ENCODE results near the gene GHSR. TPM values are rescaled to one million over a fixed set of nuclear protein-coding genes. Genes with fewer than 3 reads are reported as not detected.
A peak's percentile ranks its signal among the peaks of the same experiment; 100 is the strongest.

GHSR gene
- total RNA-seq, 1 experiment from 2014 or later: not detected

DNA sequence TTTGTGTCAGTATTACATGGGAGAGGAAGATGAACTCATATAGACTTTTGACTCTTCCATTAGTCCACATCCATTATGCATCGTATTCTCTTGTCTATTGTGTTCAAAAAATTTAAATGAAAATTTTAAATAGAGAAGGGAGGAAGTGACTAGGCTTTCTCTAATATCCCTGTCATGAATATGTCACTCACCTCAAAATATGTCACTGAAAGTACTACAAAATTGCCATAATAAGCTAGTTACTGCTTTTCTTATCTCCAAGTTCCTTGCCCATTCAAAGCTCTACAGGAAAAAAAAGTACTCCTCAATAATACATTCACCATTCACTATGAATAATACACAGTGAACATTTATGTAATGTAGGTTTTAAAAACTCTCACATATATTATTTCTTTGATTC, 22.3 kb upstream of the GHSR start:
- DNase-seq (ENCODE audit: low spot score): peak; percentile 20
- POLR2A ChIA-PET (ENCODE audit: low non-redundant PET): no interaction called here
- intact Hi-C loops (cut with micrococcal nuclease; ENCODE audit: unreplicated experiment): loop anchor here (10.0 kb wide), 1 partner anchor 1506 kb away; no protein-coding TSS in a partner anchor
- Histone ChIP-seq H3K36me3 (ENCODE audit: insufficient read depth, low read length, poor library complexity, severe bottlenecking) (no peaks in the 10 kb centered on the region), H3K27me3 (replicated peaks; ENCODE audit: insufficient read depth, low read depth, low read length, poor library complexity) (no peaks in the 10 kb centered on the region), H3K4me1 (ENCODE audit: insufficient read depth, low read length, poor library complexity, severe bottlenecking) (no peaks in the 10 kb centered on the region), H3K27ac (ENCODE audit: low read depth, low read length, poor library complexity, severe bottlenecking) (no peak overlapping the region), H3K4me3 (ENCODE audit: low read depth, low read length, poor library complexity, severe bottlenecking) (no peak overlapping the region), H3K9me3 (ENCODE audit: low read depth, low read length, poor library complexity, severe bottlenecking) (peaks cover 7% of the 10 kb centered on the region)
- TF ChIP-seq, protein P1, sequence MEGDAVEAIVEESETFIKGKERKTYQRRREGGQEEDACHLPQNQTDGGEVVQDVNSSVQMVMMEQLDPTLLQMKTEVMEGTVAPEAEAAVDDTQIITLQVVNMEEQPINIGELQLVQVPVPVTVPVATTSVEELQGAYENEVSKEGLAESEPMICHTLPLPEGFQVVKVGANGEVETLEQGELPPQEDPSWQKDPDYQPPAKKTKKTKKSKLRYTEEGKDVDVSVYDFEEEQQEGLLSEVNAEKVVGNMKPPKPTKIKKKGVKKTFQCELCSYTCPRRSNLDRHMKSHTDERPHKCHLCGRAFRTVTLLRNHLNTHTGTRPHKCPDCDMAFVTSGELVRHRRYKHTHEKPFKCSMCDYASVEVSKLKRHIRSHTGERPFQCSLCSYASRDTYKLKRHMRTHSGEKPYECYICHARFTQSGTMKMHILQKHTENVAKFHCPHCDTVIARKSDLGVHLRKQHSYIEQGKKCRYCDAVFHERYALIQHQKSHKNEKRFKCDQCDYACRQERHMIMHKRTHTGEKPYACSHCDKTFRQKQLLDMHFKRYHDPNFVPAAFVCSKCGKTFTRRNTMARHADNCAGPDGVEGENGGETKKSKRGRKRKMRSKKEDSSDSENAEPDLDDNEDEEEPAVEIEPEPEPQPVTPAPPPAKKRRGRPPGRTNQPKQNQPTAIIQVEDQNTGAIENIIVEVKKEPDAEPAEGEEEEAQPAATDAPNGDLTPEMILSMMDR (conservative IDR thresholded peaks at IDR 0.05; ENCODE audit: low read depth, low read length): no peak
- no peak for TF ChIP-seq EZH2 (IDR thresholded peaks at IDR 0.05; ENCODE audit: borderline replicate concordance, low read depth, low read length, poor library complexity, severe bottlenecking)
- CTCF ChIA-PET: no interaction called here
- BruUV-seq (replicated peaks): no TSS peak

DNA sequence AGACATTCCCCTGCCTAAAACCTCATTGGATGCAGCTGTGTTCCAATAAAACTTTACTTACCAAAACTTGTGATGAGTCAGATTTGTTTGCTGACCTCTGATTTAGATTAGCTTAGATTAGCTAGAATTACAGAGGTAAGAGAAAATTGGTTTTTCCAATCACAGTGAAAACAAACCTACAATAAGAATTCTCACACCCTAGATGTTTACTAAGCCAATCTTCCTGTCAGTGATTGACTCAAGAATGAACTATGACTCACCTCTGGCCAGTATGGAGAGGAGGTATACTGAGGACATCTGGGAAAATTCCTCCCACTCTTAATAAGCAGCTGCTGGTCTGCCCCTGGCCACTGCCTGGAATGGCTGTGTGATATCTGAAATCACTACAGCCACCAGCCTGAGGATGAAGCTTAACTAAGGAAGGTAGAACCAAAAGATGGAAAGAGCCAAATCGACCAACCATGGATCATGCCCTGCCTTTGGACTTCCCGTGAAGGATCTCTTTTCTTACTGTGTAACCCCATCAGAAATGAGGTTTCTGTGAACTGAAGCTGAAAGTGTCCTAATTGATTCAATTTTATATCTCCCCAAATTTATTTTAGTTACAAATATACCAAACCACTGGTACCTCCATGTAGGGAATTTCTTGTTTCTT, 19.0 kb upstream of the GHSR start:
- CTCF ChIA-PET: interaction anchor here (0.6 kb wide), 1 partner anchor 9 kb away, joined by 3 read pairs; no protein-coding TSS in a partner anchor
- Histone ChIP-seq H3K36me3 (ENCODE audit: insufficient read depth, low read length, poor library complexity, severe bottlenecking) (no peaks in the 10 kb centered on the region), H3K9me3 (ENCODE audit: low read depth, low read length, poor library complexity, severe bottlenecking) (peaks cover 7% of the 10 kb centered on the region), H3K4me1 (ENCODE audit: insufficient read depth, low read length, poor library complexity, severe bottlenecking) (no peaks in the 10 kb centered on the region), H3K27me3 (replicated peaks; ENCODE audit: insufficient read depth, low read depth, low read length, poor library complexity) (no peaks in the 10 kb centered on the region), H3K27ac (ENCODE audit: low read depth, low read length, poor library complexity, severe bottlenecking) (no peak overlapping the region), H3K4me3 (ENCODE audit: low read depth, low read length, poor library complexity, severe bottlenecking) (no peak overlapping the region)
- POLR2A ChIA-PET (ENCODE audit: low non-redundant PET): no interaction called here
- intact Hi-C loops (cut with micrococcal nuclease; ENCODE audit: unreplicated experiment): no loop called here
- no peak for DNase-seq (ENCODE audit: low spot score)
- TF ChIP-seq, protein P1 (conservative IDR thresholded peaks at IDR 0.05; ENCODE audit: low read depth, low read length): no peak
- TF ChIP-seq EZH2 (IDR thresholded peaks at IDR 0.05; ENCODE audit: borderline replicate concordance, low read depth, low read length, poor library complexity, severe bottlenecking): no peak
- BruUV-seq (replicated peaks): no TSS peak

DNA sequence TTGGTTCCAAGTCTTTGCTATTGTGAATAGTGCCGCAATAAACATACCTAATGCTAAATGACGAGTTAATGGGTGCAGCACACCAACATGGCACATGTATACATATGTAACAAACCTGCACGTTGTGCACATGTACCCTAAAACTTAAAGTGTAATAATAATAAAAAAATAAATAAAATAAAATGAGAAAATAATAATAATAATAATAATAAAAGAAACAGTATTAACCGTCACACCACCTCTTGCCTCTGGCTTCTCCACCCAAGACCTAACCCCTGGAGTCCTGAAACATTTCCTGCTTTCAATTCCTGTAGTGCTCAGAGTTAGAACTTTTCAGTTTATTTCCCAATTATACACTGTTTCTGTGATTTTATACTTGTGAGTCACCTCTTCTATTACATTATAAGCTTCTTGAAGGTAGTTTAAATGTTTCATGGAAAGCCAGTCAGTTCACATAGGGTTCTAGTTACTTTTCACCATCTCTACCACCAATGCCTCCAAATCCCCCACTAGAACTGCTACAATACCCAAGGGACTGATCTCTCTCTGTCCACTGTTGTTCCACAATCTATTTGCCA, 18.4 kb upstream of the GHSR start:
- no peaks in the 10 kb centered on the region for H3K4me1 ChIP-seq (ENCODE audit: insufficient read depth, low read length, poor library complexity, severe bottlenecking)
- ChIA-PET POLR2A (ENCODE audit: low non-redundant PET) (no interaction called here), CTCF (no interaction called here)
- H3K27ac ChIP-seq (ENCODE audit: low read depth, low read length, poor library complexity, severe bottlenecking): no peak overlapping the region
- peaks cover under 1% of the 10 kb centered on the region for H3K9me3 ChIP-seq (ENCODE audit: low read depth, low read length, poor library complexity, severe bottlenecking)
- no peaks in the 10 kb centered on the region for H3K36me3 ChIP-seq (ENCODE audit: insufficient read depth, low read length, poor library complexity, severe bottlenecking)
- BruUV-seq (replicated peaks): no TSS peak
- TF ChIP-seq, protein P1 (conservative IDR thresholded peaks at IDR 0.05; ENCODE audit: low read depth, low read length): no peak
- TF ChIP-seq EZH2 (IDR thresholded peaks at IDR 0.05; ENCODE audit: borderline replicate concordance, low read depth, low read length, poor library complexity, severe bottlenecking): no peak
- no peak overlapping the region for H3K4me3 ChIP-seq (ENCODE audit: low read depth, low read length, poor library complexity, severe bottlenecking)
- no peak for DNase-seq (ENCODE audit: low spot score)
- no peaks in the 10 kb centered on the region for H3K27me3 ChIP-seq (replicated peaks; ENCODE audit: insufficient read depth, low read depth, low read length, poor library complexity)
- intact Hi-C loops (cut with micrococcal nuclease; ENCODE audit: unreplicated experiment): no loop called here

All from A673 (cell line).